ENCODE measurements around the gene UFSP1.

The UFSP1 gene

GRCh38 chr7:100895956-100896731 lies 6.6 kb upstream of the UFSP1 start:
- peak; percentile 79 for DNase-seq (ENCODE audit: low spot score)

GRCh38 chr7:100895701-100895955 lies 6.1 kb upstream of the UFSP1 start, which contains the start of gene ACHE:
ACHE (minus strand) TSS chr7:100895888; CDS start chr7:100894232, 1,656 bp downstream.
- DNase-seq (ENCODE audit: low spot score) = no peak

DNA sequence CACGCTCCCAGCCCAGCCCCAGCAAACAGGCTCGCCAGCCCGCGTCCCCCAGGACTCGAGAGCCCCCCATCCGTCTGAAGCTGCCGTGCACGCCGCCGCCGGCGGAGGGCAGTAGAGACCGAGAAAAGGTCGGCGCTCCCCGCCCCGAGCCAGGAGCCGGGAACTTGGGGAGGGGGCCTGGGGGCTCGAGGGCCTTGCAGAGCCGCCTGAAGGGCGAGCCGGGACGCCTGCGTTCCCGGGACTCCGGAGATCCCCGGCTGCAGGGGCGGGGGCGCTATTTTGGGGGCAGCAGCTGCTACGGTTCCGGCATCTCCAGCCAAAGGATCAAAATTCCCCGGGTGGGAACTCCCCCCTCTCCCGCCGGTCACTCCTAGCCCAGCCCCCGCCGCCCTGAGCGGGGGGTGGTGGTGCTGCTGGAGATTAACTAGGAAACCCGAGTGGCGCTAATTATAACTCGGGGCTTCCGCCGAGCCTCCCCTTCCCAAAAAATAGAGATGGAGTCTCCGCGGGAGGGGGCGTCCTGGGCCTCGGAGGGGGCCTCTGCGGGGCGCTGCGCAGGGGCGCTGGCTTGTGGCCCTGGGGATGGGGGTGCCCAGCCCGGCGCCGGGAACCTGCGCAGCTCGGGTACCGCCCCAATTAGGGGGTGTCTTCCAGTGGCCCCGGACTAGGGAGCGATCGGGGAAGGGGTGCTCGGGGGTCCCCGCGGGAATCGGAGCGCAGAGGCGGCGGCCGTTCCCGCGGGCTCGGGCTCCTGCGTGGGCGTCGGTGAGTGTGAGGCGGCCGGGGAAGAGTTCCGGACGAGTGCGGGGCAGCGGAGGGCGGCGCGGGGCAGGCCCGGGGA lies 5.6 kb upstream of the UFSP1 start:
- peak; percentile 54 for DNase-seq (ENCODE audit: low spot score)

GRCh38 chr7:100893910-100894721 lies 4.6 kb upstream of the UFSP1 start:
- no peak for DNase-seq (ENCODE audit: low spot score)

DNA sequence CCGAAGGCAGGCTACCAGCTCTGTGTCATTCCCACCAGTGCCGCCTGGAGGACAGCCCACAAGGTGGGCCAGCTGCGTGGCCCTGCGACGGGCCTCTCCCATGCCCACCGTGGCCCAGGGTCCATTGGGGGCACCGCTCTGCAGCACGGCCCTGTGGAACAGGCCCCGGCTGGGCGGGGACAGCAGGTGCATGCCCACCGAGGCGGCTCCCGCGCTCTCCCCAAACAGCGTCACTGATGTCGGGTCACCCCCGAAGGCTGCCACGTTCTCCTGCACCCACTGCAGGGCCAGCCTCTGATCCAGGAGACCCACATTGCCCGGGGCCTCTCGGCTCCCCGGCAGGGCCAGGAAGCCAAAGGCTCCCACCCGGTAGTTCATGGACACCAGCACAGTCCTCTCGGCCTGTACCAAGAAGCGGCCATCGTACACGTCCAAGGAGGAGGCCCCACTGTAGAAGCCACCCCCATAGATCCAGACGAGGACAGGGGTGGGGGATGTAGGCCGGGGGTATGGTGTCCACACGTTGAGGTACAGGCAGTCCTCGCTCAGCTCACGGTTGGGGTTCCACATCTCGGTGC lies 3.9 kb upstream of the UFSP1 start:
- no peak for DNase-seq (ENCODE audit: low spot score)

GRCh38 chr7:100892364-100893317 lies 3.1 kb upstream of the UFSP1 start:
- DNase-seq (ENCODE audit: low spot score) = no peak

DNA sequence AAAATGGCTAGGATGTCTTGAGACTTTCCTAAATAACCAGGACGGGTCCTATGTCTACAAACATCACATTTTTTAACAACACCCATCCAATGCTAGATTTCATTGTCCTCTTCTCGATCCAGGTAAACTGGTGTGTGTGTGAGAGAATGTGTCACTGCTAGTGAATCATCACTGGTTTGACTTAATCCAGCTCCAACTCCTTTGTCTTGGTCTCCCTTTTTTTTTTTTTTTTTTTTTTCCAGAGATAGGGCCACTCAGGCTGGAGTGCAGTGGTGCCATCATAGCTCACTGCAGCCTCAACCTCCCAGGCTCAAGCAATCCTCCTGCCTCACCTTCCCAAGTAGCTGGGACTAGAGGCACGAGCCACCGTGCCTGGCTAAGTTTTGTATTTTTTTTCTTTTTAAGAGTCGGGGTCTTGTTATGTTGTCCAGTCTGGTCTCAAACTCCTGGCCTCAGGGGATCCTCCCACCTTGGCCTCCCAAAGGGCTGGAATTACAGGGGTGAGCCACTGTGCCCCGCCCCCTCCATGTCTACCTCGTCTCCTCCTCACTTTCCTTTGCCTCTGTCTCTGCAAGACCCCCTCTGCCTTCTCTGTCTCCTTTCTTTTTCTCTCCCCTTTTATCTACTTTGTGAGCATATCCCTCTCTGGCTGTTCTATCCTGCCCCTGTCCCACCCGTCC lies 2.2 kb upstream of the UFSP1 start:
- DNase-seq (ENCODE audit: low spot score) = no peak

DNA sequence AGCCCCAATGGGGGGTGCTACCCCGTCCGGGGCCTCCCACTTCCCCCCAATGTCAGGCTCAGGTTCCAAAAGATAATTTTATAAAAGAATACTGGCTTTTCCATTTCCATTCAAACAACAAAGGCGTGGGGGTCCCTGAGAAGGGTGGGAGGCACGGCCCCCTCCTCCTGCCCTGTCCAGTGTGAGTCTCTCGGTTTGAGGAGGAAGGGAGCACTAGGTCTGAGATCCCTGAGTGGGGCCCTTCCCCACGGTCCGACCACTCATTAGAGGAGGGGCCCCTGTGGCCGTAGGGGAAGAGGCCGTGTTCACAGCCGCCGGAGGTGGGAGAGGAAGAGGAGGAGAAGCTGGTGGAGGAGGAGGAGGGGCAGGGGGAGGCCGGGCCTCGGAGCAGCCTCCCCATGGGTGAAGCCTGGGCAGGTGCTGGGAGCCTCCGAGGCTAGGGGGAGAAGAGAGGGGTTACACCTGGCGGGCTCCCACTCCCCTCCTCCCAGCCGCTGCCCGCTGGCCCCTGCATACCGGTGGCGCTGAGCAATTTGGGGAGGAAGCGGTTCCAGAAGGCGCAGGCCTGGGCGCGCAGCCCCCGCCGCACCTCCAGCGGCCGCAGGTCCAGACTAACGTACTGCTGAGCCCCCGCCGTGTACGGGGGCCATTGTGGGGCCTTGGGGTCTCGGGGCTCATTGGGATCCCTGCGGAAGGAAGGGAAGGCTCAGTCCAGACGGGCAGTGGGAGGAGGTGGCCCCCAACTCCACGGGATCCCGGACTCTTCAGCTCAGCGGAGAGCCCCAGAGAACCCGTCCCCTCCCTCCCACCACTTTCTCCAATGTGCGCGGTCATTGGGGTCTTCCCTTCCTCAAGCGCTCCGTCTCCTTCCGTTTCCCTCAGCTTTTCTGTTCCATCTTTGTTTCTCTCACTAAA lies 1.4 kb upstream of the UFSP1 start:
- DNase-seq (ENCODE audit: low spot score) = no peak

DNA sequence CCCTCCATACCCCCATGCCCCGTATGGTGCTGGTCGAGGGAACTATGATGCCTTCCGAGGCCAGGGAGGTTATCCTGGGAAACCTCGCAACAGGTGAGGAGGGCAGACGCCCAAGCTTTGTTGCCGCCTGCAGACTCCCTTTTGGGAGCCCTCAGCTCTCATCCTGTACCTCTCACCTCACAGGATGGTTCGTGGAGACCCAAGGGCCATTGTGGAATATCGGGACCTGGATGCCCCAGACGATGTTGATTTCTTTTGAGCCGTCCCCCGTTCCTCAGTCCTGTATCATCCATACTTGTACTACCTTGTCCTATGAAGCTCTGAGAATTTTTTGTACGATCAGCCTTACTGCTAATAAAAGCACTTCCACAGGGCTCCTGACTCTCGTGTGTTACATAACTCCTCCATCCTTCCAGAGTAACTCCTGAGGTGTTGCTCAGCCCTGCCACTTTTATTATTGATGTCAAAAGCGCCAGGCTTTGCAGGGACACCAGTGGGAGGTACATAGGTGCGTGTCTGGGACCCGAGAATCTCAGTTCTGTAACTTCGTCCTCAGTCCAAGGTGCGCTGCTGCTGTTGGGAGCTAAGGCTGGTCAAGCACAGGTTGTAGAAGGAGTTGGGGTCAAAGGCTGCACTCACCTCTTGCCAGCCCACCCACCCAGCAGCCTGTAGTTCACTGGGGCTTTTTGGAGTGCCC lies 1.1 kb downstream of the UFSP1 start:
- no peak for DNase-seq (ENCODE audit: low spot score)

- no peak for DNase-seq (ENCODE audit: low spot score)
Measured at GRCh38 chr7:100887516-100888290, 1.8 kb downstream of the UFSP1 start.

GRCh38 chr7:100886936-100887515 lies 2.5 kb downstream of the UFSP1 start:
- no peak for DNase-seq (ENCODE audit: low spot score)

GRCh38 chr7:100886142-100886935 lies 3.2 kb downstream of the UFSP1 start:
- DNase-seq (ENCODE audit: low spot score) = no peak

DNA sequence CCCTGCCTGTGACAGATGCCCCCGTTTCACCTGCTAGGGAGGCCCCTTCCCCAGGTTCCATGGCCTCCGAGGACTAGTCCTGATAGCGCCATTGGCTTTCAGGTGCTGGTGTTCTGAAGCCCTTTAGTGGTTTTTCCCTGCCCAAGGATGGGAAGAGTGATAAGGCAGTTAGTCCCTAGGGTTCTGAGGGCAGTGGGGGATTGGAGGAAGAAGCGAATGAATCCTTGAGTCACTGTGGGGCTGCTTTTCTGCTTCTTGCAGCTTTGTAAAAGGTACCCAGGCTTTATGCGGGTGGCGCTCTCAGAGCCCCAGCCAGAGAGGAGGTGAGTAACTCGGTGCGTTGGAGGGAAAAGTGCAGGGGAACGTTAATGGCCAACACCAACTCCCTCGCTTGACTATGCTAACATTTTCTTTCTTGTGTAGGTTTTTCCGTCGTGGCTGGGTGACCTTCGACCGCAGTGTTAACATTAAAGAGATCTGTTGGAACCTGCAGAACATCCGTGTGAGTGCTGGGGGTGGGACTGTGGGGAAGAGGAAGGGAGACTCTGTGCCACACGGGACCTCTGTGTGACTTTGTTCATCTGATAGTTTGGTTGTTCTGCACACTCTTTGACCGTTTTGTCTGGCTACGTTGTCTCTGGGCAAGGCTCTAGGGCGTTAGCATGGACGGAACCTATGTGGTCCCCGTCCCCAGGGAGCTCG lies 3.9 kb downstream of the UFSP1 start:
- DNase-seq (ENCODE audit: low spot score) = no peak

- no peak for DNase-seq (ENCODE audit: low spot score)
Measured at GRCh38 chr7:100884736-100885439, 4.6 kb downstream of the UFSP1 start.

DNA sequence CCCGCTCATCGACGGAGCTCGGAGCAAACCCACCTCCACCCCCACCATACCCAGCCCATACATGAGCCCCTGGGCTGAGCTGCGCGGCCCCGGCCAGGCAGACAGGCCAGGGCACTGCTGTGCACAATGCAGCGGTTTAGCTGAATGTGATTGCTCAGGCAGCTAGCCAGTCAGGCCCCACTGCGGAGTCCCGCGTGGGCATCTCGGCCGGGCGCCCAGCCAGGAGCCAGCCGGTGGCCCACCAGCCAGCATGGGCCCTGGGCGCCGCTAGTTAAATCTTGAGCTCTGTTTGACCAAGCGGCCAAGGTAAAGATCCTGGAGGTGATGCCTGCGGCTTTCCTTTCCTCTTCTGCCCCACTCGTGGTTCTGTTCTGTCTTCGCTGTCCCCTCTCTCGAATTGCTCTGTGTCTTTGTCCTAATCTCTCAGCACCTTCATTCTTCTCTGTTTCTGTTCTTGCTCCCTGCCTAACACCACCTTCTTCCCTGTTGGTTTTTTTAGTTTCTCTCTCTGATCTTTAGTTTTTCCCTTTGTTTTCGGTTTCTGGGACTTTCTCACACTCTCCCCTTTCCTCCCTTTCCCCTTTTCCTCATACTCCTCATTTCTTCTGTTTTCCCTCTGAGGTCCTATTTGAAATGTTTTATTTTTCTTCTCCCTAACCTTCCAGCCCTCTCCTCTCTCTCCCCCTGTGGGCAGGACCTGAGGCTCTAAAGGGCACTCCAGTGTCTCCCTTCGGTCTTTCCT lies 6.6 kb downstream of the UFSP1 start:
- no peak for DNase-seq (ENCODE audit: low spot score)

Data from cerebellar cortex (tissue), 1 donor.